Right cardiac atrium (tissue), 5 donors: ENCODE results near the gene QSOX2. TPM values are rescaled to one million over a fixed set of nuclear protein-coding genes. Genes with fewer than 3 reads are reported as not detected.

Experiments used
- polyA plus RNA-seq: library from polyadenylated mRNA; stranded (reverse); fragments of 200-250 nt; gene quantifications from one replicate; pipeline ENCODE4 v1.2.3, GENCODE V29; 2013
- total RNA-seq, 4 donors: library from RNA; stranded (reverse); fragmentation: NEBNext Ultra II Directional; extraction: Animal tissue kit (Norgen Biotek cat#: 25700); gene quantifications; one replicate each; pipeline ENCODE4 v1.2.1, GENCODE V29; 2021
- donor health status: healthy with polysubstance abuse.
- donor health status: DM: no; HTN: yes; CAD: no.
- donor health status: DM: no; HTN: no; CAD: no.
- donor health status: DM: no; HTN: yes; CAD: no; lungs with severe emphysema.
- donor health status: DM: yes; HTN: yes; CAD: no.

Gene QSOX2
- total and polyA plus RNA-seq, 5 donors = 4.5 to 9.0 (median 6.8) TPM

Other genes starting within 250 kb of the QSOX2 start
- gene NACC2, start 150.5 kb downstream of the QSOX2 start, total RNA-seq = 10 to 100 TPM; 31.4 to 45.3 (median 37.8) TPM
- 19.4 TPM for gene NACC2, start 150.5 kb downstream of the QSOX2 start, polyA plus RNA-seq
- gene TMEM250, start 126.9 kb downstream of the QSOX2 start, total RNA-seq = 10 to 100 TPM; 18.5 to 25.5 (median 20.9) TPM
- gene TMEM250, start 126.9 kb downstream of the QSOX2 start, polyA plus RNA-seq = 16.5 TPM
- not detected for gene LHX3, start 40.7 kb downstream of the QSOX2 start, total RNA-seq
- gene LHX3, start 40.7 kb downstream of the QSOX2 start, polyA plus RNA-seq = not detected
- gene CCDC187, start 58.3 kb upstream of the QSOX2 start, total RNA-seq = not detected
- gene CCDC187, start 58.3 kb upstream of the QSOX2 start, polyA plus RNA-seq = not detected
- gene GPSM1, start 81.7 kb upstream of the QSOX2 start, total RNA-seq = 10 to 100 TPM; 46.3 to 90.6 (median 71.6) TPM
- 73.3 TPM for gene GPSM1, start 81.7 kb upstream of the QSOX2 start, polyA plus RNA-seq
- 10 to 100 TPM; 15.2 to 24.9 (median 22.2) TPM for gene DNLZ, start 117.9 kb upstream of the QSOX2 start, total RNA-seq
- 17.1 TPM for gene DNLZ, start 117.9 kb upstream of the QSOX2 start, polyA plus RNA-seq
- 1 to 10 TPM in 2 of 4 donors, under 1 TPM in 2; 0.76 to 2.1 (median 1.0) TPM for gene CARD9, start 127.9 kb upstream of the QSOX2 start, total RNA-seq
- 0.68 TPM for gene CARD9, start 127.9 kb upstream of the QSOX2 start, polyA plus RNA-seq
- 1 to 10 TPM; 3.2 to 4.4 (median 3.9) TPM for gene SNAPC4, start 154.4 kb upstream of the QSOX2 start, total RNA-seq
- 3.7 TPM for gene SNAPC4, start 154.4 kb upstream of the QSOX2 start, polyA plus RNA-seq
- 10 to 100 TPM; 18.2 to 22.9 (median 20.1) TPM for gene ENTR1, start 164.8 kb upstream of the QSOX2 start, total RNA-seq
- gene ENTR1, start 164.8 kb upstream of the QSOX2 start, polyA plus RNA-seq = 13.6 TPM
- gene PMPCA, start 164.8 kb upstream of the QSOX2 start, total RNA-seq = 10 to 100 TPM; 50.8 to 58.5 (median 56.8) TPM
- gene PMPCA, start 164.8 kb upstream of the QSOX2 start, polyA plus RNA-seq = 63.4 TPM
- 10 to 100 TPM in 1 of 4 donors, 1 to 10 TPM in 3; 8.8 to 12.3 (median 9.2) TPM for gene INPP5E, start 194.0 kb upstream of the QSOX2 start, total RNA-seq
- gene INPP5E, start 194.0 kb upstream of the QSOX2 start, polyA plus RNA-seq = 7.7 TPM
- gene SEC16A, start 237.2 kb upstream of the QSOX2 start, total RNA-seq = 10 to 100 TPM; 24.2 to 35.3 (median 28.6) TPM
- 23.1 TPM for gene SEC16A, start 237.2 kb upstream of the QSOX2 start, polyA plus RNA-seq